B cell (primary cell): ENCODE measurements around the gene SPACA4. TPM values are rescaled to one million over a fixed set of nuclear protein-coding genes. Genes with fewer than 3 reads are reported as not detected.
A peak's percentile ranks its signal among the peaks of the same experiment; 100 is the strongest.

Experiments
- ATAC-seq: fragments of 200-7000 bp; cut with Tn5 transposase; one replicate; pipeline ENCODE4 v1.10.0; 2021; ENCODE audit warnings: low read depth, mild to moderate bottlenecking, moderate number of reproducible peaks, moderate library complexity
- CTCF ChIA-PET: fragments of 350-600 bp; sonication (Branson Sonifier 250); formaldehyde crosslinking; loops from one replicate; lab custom pipeline; 2021; ENCODE audit warnings: antibody characterized with exemption, inconsistent platforms; lab: Charles Lee
- POLR2A ChIA-PET: fragments of 350-600 bp; sonication (Branson Sonifier 250); formaldehyde crosslinking; loops from one replicate; lab custom pipeline; 2021; ENCODE audit warnings: antibody characterized with exemption; lab: Charles Lee
- DNase-seq: peaks from one replicate; pipeline ENCODE4 v3.0.0; 2013
- H2AFZ ChIP-seq: 2 replicates; pipeline ENCODE4 v1.6.1; 2012; ENCODE audit warnings: mild to moderate bottlenecking, low read depth, low read length; ENCODE audit not compliant: insufficient read depth, poor library complexity, severe bottlenecking
- H3K27ac ChIP-seq, 2 donors: 1 replicate in 1 of 2; 2 replicates in 1 of 2; pipeline ENCODE4 v1.5.1; 2012 to 2013; ENCODE audit warnings: low read length in 2 of 2, mild to moderate bottlenecking in 2 of 2, moderate library complexity in 1 of 2
- H3K27me3 ChIP-seq, 4 experiments: fragments of 200-600 bp in 1 of 4; sonication (generic) in 1 of 4; replicated peaks in 1 of 4; 1 replicate in 2 of 4; 2 replicates in 2 of 4; pipeline versions ENCODE4 v1.6.1 to v1.7.0; 2013 to 2016; ENCODE audit warnings: low read length in 3 of 4, mild to moderate bottlenecking in 2 of 4, mixed read lengths in 1 of 4, moderate library complexity in 1 of 4; ENCODE audit not compliant: insufficient read depth in 4 of 4, control insufficient read depth in 3 of 4; ENCODE audit errors: control extremely low read depth in 1 of 4
- H3K36me3 ChIP-seq, 2 experiments: replicated peaks in 1 of 2; 1 replicate in 1 of 2; 2 replicates in 1 of 2; pipeline versions ENCODE4 v1.6.1 to v1.7.1; 2013; ENCODE audit warnings: low read length in 1 of 2; ENCODE audit not compliant: insufficient read depth in 2 of 2, control insufficient read depth in 1 of 2; ENCODE audit errors: control extremely low read depth in 1 of 2, extremely low read depth in 1 of 2
- H3K4me1 ChIP-seq, 2 donors: fragments of 200-600 bp in 1 of 2; sonication (generic) in 1 of 2; 1 replicate in 1 of 2; 2 replicates in 1 of 2; pipeline versions ENCODE4 v1.5.1 to v1.6.1; 2013 to 2017; ENCODE audit warnings: low read length in 2 of 2; ENCODE audit not compliant: control insufficient read depth in 2 of 2, insufficient read depth in 2 of 2
- H3K4me2 ChIP-seq: replicated peaks from 2 replicates; pipeline ENCODE3; 2012; ENCODE audit warnings: mild to moderate bottlenecking, low read depth, low read length; ENCODE audit not compliant: poor library complexity, severe bottlenecking
- H3K4me3 ChIP-seq, 5 experiments: fragments of 200-600 bp in 1 of 5; sonication (generic) in 1 of 5; 1 replicate in 3 of 5; 2 replicates in 2 of 5; pipeline versions ENCODE4 v1.5.1 to v1.7.0; 2011 to 2016; ENCODE audit warnings: low read length in 4 of 5, mild to moderate bottlenecking in 4 of 5, low read depth in 2 of 5, control low read depth in 1 of 5, moderate library complexity in 1 of 5; ENCODE audit not compliant: insufficient read depth in 1 of 5; ENCODE audit errors: control extremely low read depth in 1 of 5, extremely low read depth in 1 of 5
- H3K79me2 ChIP-seq: fragments of 200-600 bp; sonication (generic); one replicate; pipeline ENCODE4 v1.6.0; 2016; ENCODE audit warnings: low read length; ENCODE audit not compliant: control insufficient read depth, insufficient read depth
- H3K9ac ChIP-seq: fragments of 200-600 bp; sonication (generic); 2 replicates; pipeline ENCODE4 v1.6.1; 2017; ENCODE audit warnings: mild to moderate bottlenecking, low read length, moderate library complexity
- H3K9me3 ChIP-seq, 3 donors: one replicate each; pipeline versions ENCODE4 v1.6.1 to v1.7.1; 2013; ENCODE audit warnings: low read length in 2 of 3; ENCODE audit not compliant: control insufficient read depth in 2 of 3, insufficient read depth in 1 of 3; ENCODE audit errors: control extremely low read depth in 1 of 3
- H4K20me1 ChIP-seq: 2 replicates; pipeline ENCODE4 v1.6.0; 2012; ENCODE audit warnings: mild to moderate bottlenecking, low read length; ENCODE audit not compliant: insufficient read depth, control insufficient read depth, poor library complexity, severe bottlenecking
- H3K27ac Mint-ChIP-seq: one replicate; pipeline ENCODE4 v1.8.0; 2021; ENCODE audit warnings: mixed read lengths
- H3K27me3 Mint-ChIP-seq: one replicate; pipeline ENCODE4 v1.8.0; 2021; ENCODE audit warnings: mixed read lengths
- H3K4me1 Mint-ChIP-seq: one replicate; pipeline ENCODE4 v1.8.0; 2021; ENCODE audit warnings: mixed read lengths
- H3K4me3 Mint-ChIP-seq: one replicate; pipeline ENCODE4 v1.8.0; 2021; ENCODE audit warnings: mixed read lengths
- H3K9me3 Mint-ChIP-seq: one replicate; pipeline ENCODE4 v1.8.0; 2022; ENCODE audit warnings: mixed read lengths; ENCODE audit not compliant: insufficient read depth
- EZH2 ChIP-seq: IDR thresholded peaks from 2 replicates; pipeline ENCODE4 v1.6.1; 2012; ENCODE audit warnings: borderline replicate concordance, low read depth, mild to moderate bottlenecking, moderate library complexity, low read length; ENCODE audit not compliant: insufficient read depth, poor library complexity, severe bottlenecking
- WGBS: methylation state at CpG from one replicate; pipeline ENCODE4 v1.1.5; 2013; ENCODE audit warnings: missing lambda C conversion rate; ENCODE audit not compliant: insufficient coverage; 5-methylcytosine and 5-hydroxymethylcytosine counted together
- intact Hi-C: fragments of 100-400 bp; cut with micrococcal nuclease; formaldehyde crosslinking; loops from one replicate; pipeline ENCODE4 v1.10.0; 2022
- polyA plus RNA-seq: library from polyadenylated mRNA; depleted of rRNA; stranded (reverse); fragments of >200 nt; gene quantifications from 2 replicates; pipeline ENCODE4 v1.2.3, GENCODE V29; 2012
- total RNA-seq, 2 donors: library from RNA; stranded (reverse); fragments of 120-200 nt in 1 of 2; gene quantifications; 1 replicate in 1 of 2; 2 replicates in 1 of 2; pipeline versions ENCODE4 v1.2.3 to v1.2.4, GENCODE V29; 2013 to 2022
- TF ChIP-seq, protein P1 (sequence below): fragments of 200-600 bp; IDR thresholded peaks from one replicate; pipeline ENCODE4 v1.8.0; 2022; ENCODE audit warnings: antibody characterized with exemption, mild to moderate bottlenecking

Gene SPACA4
- total and polyA plus RNA-seq, 2 donors (not counting 1 experiment from before 2014, with no cell fraction given) = not detected

DNA sequence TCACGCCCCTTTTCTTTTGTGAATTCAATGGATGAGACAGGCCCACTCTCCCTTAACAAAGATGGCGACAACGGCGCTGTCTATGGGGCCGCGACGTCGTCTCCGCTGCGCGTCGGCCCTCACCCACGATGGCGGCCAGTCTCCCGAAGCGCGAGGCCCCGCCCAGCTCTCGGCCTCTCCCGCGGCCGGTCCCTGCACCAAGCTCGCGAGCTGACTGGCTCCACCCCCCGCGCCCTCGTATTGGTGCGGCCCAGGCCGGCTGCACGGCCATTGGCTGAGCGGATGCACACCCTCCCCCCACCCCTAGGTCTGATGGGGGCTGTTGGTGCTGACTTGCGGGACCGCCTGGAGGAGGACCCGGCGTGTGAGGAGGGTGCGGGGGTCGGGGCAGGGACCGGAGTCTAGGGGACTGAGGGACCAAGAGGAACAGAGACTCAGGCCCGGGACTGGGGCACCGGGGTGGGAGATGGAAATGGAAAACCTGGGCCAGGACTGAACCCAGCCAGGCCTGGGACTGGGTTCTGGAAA, 17.6 kb downstream of the SPACA4 start:
- Histone ChIP-seq H2AFZ (peak overlapping the region; percentile 61), H3K4me1 (peaks cover 19 to 30% of the 10 kb centered on the region in 2 donors), H3K4me3 (peak overlapping the region in 4 of 5 experiments; percentile 29 to 60 (median 50)), H4K20me1 (peaks cover 14% of the 10 kb centered on the region), H3K9ac (peak overlapping the region; percentile 54), H3K36me3 (peaks cover 0 to 14% of the 10 kb centered on the region in 2 experiments), H3K9me3 (no peaks in the 10 kb centered on the region), H3K4me2 (peak overlapping the region; percentile 84), H3K27me3 (no peaks in the 10 kb centered on the region), H3K79me2 (no peaks in the 10 kb centered on the region), H3K27ac (peak overlapping the region; percentile 30 to 63)
- POLR2A ChIA-PET = interaction anchor here (0.6 to 1.9 kb wide), 5 partner anchors 9 to 1305 kb away, joined by 4 to 12 read pairs (median 7); partner anchors contain the start of genes ATF5, CA11, DBP and NUP62
- intact Hi-C loops = loop anchor here (1.0 kb wide), 2 partner anchors 13 to 454 kb away; partner anchors contain the start of genes DBP, LIG1 and ZSWIM9
- ATAC-seq (peak; percentile 75), DNase-seq (peak; percentile 96)
- WGBS = 3% methylated on average over 36 of the region's 40 CpGs
- H3K9me3 Mint-ChIP-seq = no peaks in the 10 kb centered on the region
- H3K27me3 Mint-ChIP-seq = no peaks in the 10 kb centered on the region
- TF ChIP-seq, protein P1, sequence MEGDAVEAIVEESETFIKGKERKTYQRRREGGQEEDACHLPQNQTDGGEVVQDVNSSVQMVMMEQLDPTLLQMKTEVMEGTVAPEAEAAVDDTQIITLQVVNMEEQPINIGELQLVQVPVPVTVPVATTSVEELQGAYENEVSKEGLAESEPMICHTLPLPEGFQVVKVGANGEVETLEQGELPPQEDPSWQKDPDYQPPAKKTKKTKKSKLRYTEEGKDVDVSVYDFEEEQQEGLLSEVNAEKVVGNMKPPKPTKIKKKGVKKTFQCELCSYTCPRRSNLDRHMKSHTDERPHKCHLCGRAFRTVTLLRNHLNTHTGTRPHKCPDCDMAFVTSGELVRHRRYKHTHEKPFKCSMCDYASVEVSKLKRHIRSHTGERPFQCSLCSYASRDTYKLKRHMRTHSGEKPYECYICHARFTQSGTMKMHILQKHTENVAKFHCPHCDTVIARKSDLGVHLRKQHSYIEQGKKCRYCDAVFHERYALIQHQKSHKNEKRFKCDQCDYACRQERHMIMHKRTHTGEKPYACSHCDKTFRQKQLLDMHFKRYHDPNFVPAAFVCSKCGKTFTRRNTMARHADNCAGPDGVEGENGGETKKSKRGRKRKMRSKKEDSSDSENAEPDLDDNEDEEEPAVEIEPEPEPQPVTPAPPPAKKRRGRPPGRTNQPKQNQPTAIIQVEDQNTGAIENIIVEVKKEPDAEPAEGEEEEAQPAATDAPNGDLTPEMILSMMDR = no peak
- TF ChIP-seq EZH2 = no peak
- CTCF ChIA-PET = interaction anchor here (1.0 to 2.1 kb wide), 4 partner anchors 10 to 34 kb away, joined by 3 to 6 read pairs (median 4); no protein-coding TSS in a partner anchor
- H3K4me3 Mint-ChIP-seq = peak overlapping the region; percentile 78
- peaks cover 38% of the 10 kb centered on the region for H3K4me1 Mint-ChIP-seq
- H3K27ac Mint-ChIP-seq = peak overlapping the region; percentile 84
